BJ (cell line): Measurements from ENCODE around the gene ERGIC2. TPM values are rescaled to one million over a fixed set of nuclear protein-coding genes. Genes with fewer than 3 reads are reported as not detected.

Experiments
- CTCF ChIA-PET: fragments of 350-600 bp; formaldehyde crosslinking; extraction: SDS; loops from one replicate; lab custom pipeline; 2021; ENCODE audit warnings: antibody characterized with exemption, inconsistent platforms; lab: Yijun Ruan, JAX
- POLR2A ChIA-PET: fragments of 300-600 bp; sonication (Branson Sonifier 250); formaldehyde crosslinking; extraction: SDS; loops from one replicate; lab custom pipeline; 2021; ENCODE audit warnings: antibody characterized with exemption; lab: Charles Lee
- DNase-seq: peaks from one replicate; pipeline ENCODE4 v3.0.0-alpha.2; 2011; ENCODE audit warnings: low read depth
- H3K27me3 ChIP-seq: 2 replicates; pipeline ENCODE4 v1.6.0; 2011; ENCODE audit warnings: low read length; ENCODE audit not compliant: control insufficient read depth, insufficient read depth
- H3K36me3 ChIP-seq: 2 replicates; pipeline ENCODE4 v1.5.1; 2011; ENCODE audit warnings: low read length; ENCODE audit not compliant: control insufficient read depth, insufficient read depth
- H3K4me3 ChIP-seq: 2 replicates; pipeline ENCODE4 v1.5.1; 2011; ENCODE audit warnings: low read depth, mild to moderate bottlenecking, control low read depth, low read length
- CTCF ChIP-seq: IDR thresholded peaks from 2 replicates; pipeline ENCODE4 v1.5.1; 2011; ENCODE audit warnings: low read depth, mild to moderate bottlenecking, control low read depth, inconsistent platforms, low read length, moderate library complexity; ENCODE audit not compliant: insufficient read depth
- polyA plus RNA-seq: library from polyadenylated mRNA; depleted of rRNA; stranded (reverse); fragments of >200 nt; gene quantifications from 2 replicates; pipeline ENCODE4 v1.2.3, GENCODE V29; 2011

ERGIC2 gene
- polyA plus RNA-seq, 1 experiment: 16.9 TPM

- H3K4me3 ChIP-seq: no peak overlapping the region
- DNase-seq: no peak
- H3K36me3 ChIP-seq: no peaks in the 10 kb centered on the region
- no peak for TF ChIP-seq CTCF
- H3K27me3 ChIP-seq: no peaks in the 10 kb centered on the region
- ChIA-PET CTCF (no interaction called here), POLR2A (no interaction called here)
Measured at GRCh38 chr12:29382251-29382650, 1.3 kb upstream of the ERGIC2 start.

GRCh38 chr12:29376118-29376517, 4.9 kb downstream of the ERGIC2 start:
- Histone ChIP-seq H3K36me3 (no peaks in the 10 kb centered on the region), H3K27me3 (no peaks in the 10 kb centered on the region), H3K4me3 (no peak overlapping the region)
- POLR2A ChIA-PET: no interaction called here
- no peak for TF ChIP-seq CTCF
- CTCF ChIA-PET: no interaction called here
- no peak for DNase-seq

- no peaks in the 10 kb centered on the region for H3K36me3 ChIP-seq
- CTCF ChIA-PET: no interaction called here
Measured at GRCh38 chr12:29374913-29375312, 6.1 kb downstream of the ERGIC2 start.

GRCh38 chr12:29374012-29374411, 7.0 kb downstream of the ERGIC2 start:
- TF ChIP-seq CTCF: no peak
- Histone ChIP-seq H3K27me3 (no peaks in the 10 kb centered on the region), H3K4me3 (no peak overlapping the region), H3K36me3 (no peaks in the 10 kb centered on the region)
- no peak for DNase-seq
- POLR2A ChIA-PET: no interaction called here
- CTCF ChIA-PET: no interaction called here

More at GRCh38 chr12:29374913-29375312, 6.1 kb downstream of the ERGIC2 start:
- TF ChIP-seq CTCF: no peak
- Histone ChIP-seq H3K4me3 (no peak overlapping the region), H3K27me3 (no peaks in the 10 kb centered on the region)
- no peak for DNase-seq
- POLR2A ChIA-PET: no interaction called here

- no peaks in the 10 kb centered on the region for H3K36me3 ChIP-seq
- no peak for TF ChIP-seq CTCF
- H3K27me3 ChIP-seq: no peaks in the 10 kb centered on the region
- no peak for DNase-seq
- CTCF ChIA-PET: no interaction called here
- no peak overlapping the region for H3K4me3 ChIP-seq
- POLR2A ChIA-PET: no interaction called here
Measured at GRCh38 chr12:29365091-29365490, 15.9 kb downstream of the ERGIC2 start.
